Hematopoietic multipotent progenitor cell treated with erythropoietin and hydrocortisone succinate and interleukin-3 and kit ligand, for 15 days (in vitro differentiated cells): Measurements from ENCODE around the gene CIAO3.

Source experiments
- DNase-seq: peaks from one replicate; pipeline ENCODE4 v3.0.0-alpha.2; 2015; ENCODE audit warnings: low spot score

Gene CIAO3

DNA sequence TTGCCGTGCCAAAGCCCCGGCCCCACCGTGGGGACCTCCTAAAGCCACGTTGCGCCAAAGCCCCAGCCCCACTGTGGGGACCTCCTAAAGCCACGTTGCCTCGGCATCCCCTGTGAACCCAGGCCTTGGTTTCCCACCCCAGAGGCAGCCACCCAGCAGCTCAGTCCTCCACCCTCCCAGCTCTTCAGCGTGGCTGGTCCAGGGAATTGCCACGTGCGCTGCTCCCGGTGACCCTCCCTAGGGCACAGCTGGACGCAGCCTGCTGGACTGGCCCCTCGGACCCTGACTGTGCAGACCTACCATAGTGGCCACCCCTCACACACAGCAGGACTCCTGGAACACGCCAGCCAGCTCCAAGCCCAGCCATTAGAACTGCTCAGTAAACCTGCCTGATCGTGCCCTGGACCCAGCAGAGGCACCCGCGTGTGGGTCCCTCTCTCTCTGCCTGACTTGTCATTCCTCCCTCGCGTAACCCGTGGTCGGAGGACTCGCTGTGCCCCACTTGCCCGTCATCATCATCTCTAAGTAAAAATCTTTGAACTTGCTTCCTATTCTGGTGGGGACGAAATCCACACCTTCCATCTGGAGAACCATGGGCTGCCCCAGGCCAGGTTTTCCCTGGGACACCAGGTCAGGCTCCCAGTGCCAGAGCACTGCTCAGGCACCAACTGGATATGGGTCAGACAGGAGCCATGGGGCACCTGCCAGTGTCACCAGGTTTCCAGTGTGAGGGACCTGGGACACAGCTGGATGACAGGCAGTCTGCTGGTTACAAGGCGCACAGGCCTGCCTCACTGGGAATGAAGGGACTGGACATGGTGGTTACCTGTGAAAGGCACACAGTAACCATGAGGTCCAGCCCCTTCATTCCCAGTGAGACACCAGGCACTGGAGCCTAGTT is 5.6 kb downstream of the CIAO3 start:
- no peak for DNase-seq

GRCh38 chr16:734208-734980 is 6.4 kb downstream of the CIAO3 start:
- DNase-seq, result no peak

DNA sequence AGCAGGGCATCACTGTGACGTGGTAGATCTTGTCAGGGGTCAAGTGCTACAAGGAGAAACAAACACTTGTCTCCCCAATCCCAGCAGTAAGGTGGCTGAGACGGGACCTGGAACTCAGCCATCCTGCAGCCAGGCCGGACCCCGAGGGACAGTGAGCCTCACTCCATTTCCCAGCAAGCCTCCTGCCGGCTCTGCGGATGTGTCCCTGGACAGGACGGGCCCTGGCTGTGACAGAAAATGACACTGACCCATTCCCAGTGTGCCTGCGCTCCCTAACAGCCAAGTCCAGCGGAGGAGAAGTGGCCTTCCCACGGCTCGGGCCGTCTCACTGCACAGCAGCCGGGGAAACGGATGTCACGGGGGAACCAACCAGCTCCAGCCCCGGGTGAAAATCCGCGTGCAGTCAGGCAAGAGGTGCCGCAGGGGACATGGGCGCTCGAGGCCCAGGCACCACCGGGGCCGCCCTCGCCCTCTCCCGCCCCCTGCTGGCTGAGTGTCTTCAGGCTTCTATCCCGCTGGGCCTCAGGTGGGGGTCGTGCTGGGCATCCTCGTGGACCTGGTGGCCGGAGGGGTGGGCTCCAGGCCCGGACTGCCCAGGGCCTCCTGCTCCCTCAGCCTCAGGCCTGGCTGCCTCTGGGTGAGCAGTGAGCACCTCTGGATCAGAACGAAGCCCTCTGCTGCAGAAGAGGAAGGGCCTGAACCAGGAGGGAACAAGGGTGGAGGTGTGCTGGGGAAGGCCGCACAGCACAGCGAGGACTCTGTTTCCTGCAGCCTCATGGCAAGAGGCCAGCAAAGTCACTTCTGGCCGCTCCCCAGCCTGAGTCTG is 7.2 kb downstream of the CIAO3 start:
- peak; percentile 27 for DNase-seq

GRCh38 chr16:732936-733335 is 7.9 kb downstream of the CIAO3 start:
- no peak for DNase-seq

DNA sequence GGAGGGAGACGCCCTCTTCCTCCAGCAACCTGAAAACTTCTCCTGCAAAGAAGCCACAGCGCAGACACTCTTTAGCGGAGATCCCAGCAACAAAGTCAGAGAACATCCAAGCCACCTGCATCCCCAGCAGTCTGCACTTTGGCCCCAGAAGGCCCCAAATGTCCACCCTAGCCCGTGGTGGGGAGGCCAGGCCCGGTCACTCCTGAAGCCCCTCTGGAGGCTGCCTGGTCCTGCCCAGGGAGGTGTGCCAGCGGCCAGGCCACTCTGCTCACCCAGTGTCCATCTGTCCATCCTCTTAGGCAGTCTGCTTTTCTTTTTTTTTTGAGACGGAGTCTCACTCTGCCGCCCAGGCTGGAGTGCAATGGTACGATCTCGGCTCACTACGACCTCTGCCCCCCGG is 8.5 kb downstream of the CIAO3 start:
- no peak for DNase-seq

GRCh38 chr16:730666-731509 is 9.9 kb downstream of the CIAO3 start:
- DNase-seq, result no peak

GRCh38 chr16:729768-730665 is 10.8 kb downstream of the CIAO3 start:
- DNase-seq, result no peak

DNA sequence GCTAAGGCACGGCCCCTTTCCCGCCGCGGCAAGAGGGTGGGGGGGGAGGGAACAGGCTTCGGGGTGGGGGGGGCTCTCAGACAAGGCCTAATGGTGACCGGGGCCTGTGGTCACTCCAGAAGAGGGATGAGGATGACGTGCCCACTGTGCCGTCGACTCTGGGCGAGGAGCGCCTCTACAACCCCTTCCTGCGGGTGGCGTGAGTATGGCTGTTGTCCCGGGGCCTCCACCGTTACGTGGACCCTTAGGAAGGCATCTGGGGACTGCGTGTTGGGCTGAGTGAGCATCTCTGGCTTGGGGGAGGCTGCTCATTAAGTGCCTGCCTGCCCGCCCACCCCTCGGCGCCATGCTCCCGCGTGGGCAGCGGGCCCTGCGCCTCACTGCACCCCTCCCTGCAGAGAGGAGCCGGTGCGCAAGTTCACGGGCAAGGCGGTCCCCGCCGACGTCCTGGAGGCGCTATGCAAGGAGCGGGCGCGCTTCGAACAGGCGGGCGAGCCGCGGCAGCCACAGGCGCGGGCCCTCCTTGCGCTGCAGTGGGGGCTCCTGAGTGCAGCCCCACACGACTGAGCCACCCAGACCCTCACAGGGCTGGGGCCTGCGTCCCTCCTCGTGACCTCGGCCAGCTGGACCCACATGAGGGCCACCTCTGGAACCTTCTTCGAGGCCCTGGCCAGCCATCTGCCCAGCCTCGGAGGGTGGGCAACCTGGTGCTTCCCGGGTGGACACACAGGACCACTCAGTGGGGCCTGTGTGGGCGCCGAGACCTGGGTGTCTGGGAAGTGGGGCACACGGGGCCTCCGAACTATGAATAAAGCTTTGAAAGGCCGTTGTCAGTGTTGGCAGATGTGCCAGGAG is 11.7 kb downstream of the CIAO3 start:
- DNase-seq, result no peak

GRCh38 chr16:728131-728889 is 12.5 kb downstream of the CIAO3 start:
- DNase-seq, result peak; percentile 27

GRCh38 chr16:727291-727977 is 13.4 kb downstream of the CIAO3 start:
- DNase-seq, result peak; percentile 39

- no peak for DNase-seq
These were observed 14.1 kb downstream of the CIAO3 start, which contains the start of the genes CCDC78 and HAGHL for GRCh38 chr16:726438-727290. Gene CCDC78, minus strand, starts transcription at chr16:726443. Its CDS starts 76 bp downstream, at chr16:726367. Gene HAGHL, plus strand, starts transcription at chr16:727106. Its CDS starts 404 bp downstream, at chr16:727510.

DNA sequence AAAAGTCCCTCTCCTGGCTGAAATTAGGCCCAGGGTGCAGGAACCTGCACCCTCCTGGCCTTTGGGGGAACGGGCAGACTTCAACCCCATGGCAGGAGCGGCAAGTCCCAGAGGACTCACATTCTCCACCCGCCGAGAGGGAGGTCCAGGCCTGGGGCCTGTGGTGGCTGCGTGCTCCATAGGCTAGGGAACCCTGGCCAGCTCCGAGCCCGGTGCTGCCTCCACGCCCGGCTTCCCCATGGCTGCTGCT is 14.7 kb downstream of the CIAO3 start:
- DNase-seq, result no peak

- no peak for DNase-seq
These were observed 15.2 kb downstream of the CIAO3 start for GRCh38 chr16:725463-726187.

DNA sequence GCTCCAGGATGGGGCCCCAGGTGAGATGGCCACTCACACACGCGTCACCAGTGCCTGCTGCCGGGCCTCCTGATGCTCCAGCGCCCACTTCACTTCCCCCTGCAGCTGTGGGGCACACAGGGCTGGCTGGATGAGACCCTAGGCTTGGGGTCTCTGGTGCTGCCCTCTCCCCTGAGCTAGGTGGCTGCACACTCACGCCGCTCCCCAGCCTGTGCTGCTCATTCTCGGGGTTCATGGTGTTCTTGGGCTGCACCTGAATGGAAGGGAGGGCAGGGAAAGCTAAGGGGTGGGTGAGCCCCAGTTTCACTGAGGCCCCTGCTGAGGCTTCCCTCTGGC is 15.8 kb downstream of the CIAO3 start:
- DNase-seq, result no peak

DNA sequence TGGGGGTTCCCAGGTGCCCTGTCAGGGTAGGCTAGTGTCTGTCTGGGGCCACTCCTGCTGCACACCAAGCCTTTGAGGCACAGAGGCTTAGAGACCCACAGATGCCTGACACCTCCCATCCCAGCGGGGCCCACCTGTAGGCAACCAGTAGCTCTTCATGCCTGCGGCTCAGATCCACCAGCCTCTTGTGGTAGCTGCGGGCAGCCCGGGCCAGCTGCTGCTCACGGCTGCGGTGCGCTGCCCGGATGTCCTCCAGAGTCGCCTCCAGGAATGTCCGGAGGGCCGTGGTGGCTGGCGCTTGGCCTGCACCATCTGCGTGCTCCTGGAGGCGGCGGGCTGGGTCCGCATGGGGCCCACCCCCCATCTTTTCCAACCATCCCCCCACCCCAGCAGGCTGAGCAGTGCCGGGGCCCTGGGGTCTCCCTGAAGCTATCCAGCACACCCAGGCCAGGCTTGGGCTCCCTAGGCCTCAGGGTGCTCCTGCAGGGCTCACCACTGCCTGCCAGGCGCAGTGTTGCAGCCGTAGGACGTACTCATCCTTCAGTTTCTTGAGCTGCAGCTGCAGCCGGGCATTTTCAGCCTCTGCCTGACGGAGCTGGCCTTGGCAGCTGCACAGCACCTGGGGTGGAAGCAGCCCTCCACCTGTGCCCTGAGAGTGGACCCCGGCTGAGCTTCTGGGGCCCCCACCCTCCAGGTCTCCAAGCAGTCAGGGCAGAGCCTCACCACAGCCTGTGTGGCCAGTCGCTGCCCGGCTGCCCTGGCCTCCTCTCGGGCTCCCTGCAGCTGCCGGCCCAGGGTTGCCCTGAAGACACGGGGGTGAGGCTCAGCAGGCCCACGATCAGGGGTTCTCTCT is 16.4 kb downstream of the CIAO3 start:
- DNase-seq, result no peak

- DNase-seq, result no peak
These were observed 17.1 kb downstream of the CIAO3 start for GRCh38 chr16:723695-724094.
